ENCODE results near the gene THBS3. TPM values are rescaled to one million over a fixed set of nuclear protein-coding genes. Genes with fewer than 3 reads are reported as not detected.

THBS3 gene
- total RNA-seq, 1 donor from 2014 or later, result 15.3 TPM

GRCh38 chr1:155178441-155179111 lies 29.1 kb downstream of the THBS3 start:
- Mint-ChIP-seq H3K9me3 (no peaks in the 10 kb centered on the region), H3K27me3 (no peaks in the 10 kb centered on the region), H3K27ac (no peak overlapping the region), H3K4me1 (peaks cover 20% of the 10 kb centered on the region), H3K4me3 (no peak overlapping the region), H3K36me3 (ENCODE audit: low read depth) (no peaks in the 10 kb centered on the region)
- peak; percentile 5 for DNase-seq
- CTCF ChIA-PET, result interaction anchor here (1.4 to 4.6 kb wide), 2 partner anchors 15 to 49 kb away, joined by 7 to 41 read pairs; no protein-coding TSS in a partner anchor
- POLR2A ChIA-PET, result interaction anchor here (2.4 kb wide), 1 partner anchor 15 kb away, joined by 13 read pairs; no protein-coding TSS in a partner anchor
- ATAC-seq (ENCODE audit: low read depth), result no peak
- intact Hi-C loops (cut with micrococcal nuclease), result loop anchor here (10.0 kb wide), 2 partner anchors 204 to 624 kb away; partner anchors contain the start of genes CKS1B, SHC1 and UBE2Q1
- TF ChIP-seq, protein P1, sequence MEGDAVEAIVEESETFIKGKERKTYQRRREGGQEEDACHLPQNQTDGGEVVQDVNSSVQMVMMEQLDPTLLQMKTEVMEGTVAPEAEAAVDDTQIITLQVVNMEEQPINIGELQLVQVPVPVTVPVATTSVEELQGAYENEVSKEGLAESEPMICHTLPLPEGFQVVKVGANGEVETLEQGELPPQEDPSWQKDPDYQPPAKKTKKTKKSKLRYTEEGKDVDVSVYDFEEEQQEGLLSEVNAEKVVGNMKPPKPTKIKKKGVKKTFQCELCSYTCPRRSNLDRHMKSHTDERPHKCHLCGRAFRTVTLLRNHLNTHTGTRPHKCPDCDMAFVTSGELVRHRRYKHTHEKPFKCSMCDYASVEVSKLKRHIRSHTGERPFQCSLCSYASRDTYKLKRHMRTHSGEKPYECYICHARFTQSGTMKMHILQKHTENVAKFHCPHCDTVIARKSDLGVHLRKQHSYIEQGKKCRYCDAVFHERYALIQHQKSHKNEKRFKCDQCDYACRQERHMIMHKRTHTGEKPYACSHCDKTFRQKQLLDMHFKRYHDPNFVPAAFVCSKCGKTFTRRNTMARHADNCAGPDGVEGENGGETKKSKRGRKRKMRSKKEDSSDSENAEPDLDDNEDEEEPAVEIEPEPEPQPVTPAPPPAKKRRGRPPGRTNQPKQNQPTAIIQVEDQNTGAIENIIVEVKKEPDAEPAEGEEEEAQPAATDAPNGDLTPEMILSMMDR (IDR thresholded peaks at IDR 0.05), result no peak

- Mint-ChIP-seq H3K4me3 (no peak overlapping the region), H3K36me3 (ENCODE audit: low read depth) (peaks cover 6% of the 10 kb centered on the region), H3K27me3 (no peaks in the 10 kb centered on the region), H3K9me3 (no peaks in the 10 kb centered on the region), H3K4me1 (peaks cover 24% of the 10 kb centered on the region), H3K27ac (no peak overlapping the region)
- POLR2A ChIA-PET, result interaction anchor here (1.6 to 2.4 kb wide), 2 partner anchors 16 to 46 kb away, joined by 5 to 13 read pairs; no protein-coding TSS in a partner anchor
- DNase-seq, result no peak
- CTCF ChIA-PET, result interaction anchor here (0.9 to 4.6 kb wide), 5 partner anchors 8 to 66 kb away, joined by 4 to 41 read pairs (median 6); partner anchors contain the start of gene THBS3
- ATAC-seq (ENCODE audit: low read depth), result no peak
- intact Hi-C loops (cut with micrococcal nuclease), result loop anchor here (2.0 to 10.0 kb wide), 3 partner anchors 15 to 623 kb away; partner anchors contain the start of genes CKS1B, SHC1 and UBE2Q1
- TF ChIP-seq, protein P1 (IDR thresholded peaks at IDR 0.05), result no peak
These were observed 29.8 kb downstream of the THBS3 start for GRCh38 chr1:155177918-155178281.

- H3K36me3 Mint-ChIP-seq (ENCODE audit: low read depth), result peaks cover 10% of the 10 kb centered on the region
- intact Hi-C loops (cut with micrococcal nuclease), result loop anchor here (2.0 to 10.0 kb wide), 3 partner anchors 15 to 623 kb away; partner anchors contain the start of genes CKS1B, SHC1 and UBE2Q1
- TF ChIP-seq, protein P1 (IDR thresholded peaks at IDR 0.05), result no peak
These were observed 30.3 kb downstream of the THBS3 start for GRCh38 chr1:155177192-155177917.

GRCh38 chr1:155176544-155177071 lies 31.1 kb downstream of the THBS3 start:
- POLR2A ChIA-PET, result interaction anchor here (1.6 to 2.4 kb wide), 3 partner anchors 17 to 387 kb away, joined by 4 to 13 read pairs (median 5); partner anchors contain the start of gene ASH1L
- Mint-ChIP-seq H3K27ac (peak overlapping the region; percentile 32), H3K4me1 (peaks cover 32% of the 10 kb centered on the region), H3K4me3 (peak overlapping the region; percentile 24), H3K27me3 (no peaks in the 10 kb centered on the region), H3K9me3 (no peaks in the 10 kb centered on the region), H3K36me3 (ENCODE audit: low read depth) (peaks cover 10% of the 10 kb centered on the region)
- CTCF ChIA-PET, result interaction anchor here (0.8 to 4.6 kb wide), 6 partner anchors 9 to 91 kb away, joined by 3 to 41 read pairs (median 4); partner anchors contain the start of gene THBS3
- TF ChIP-seq, protein P1 (IDR thresholded peaks at IDR 0.05), result peak; percentile 62
- intact Hi-C loops (cut with micrococcal nuclease), result loop anchor here (1.0 to 10.0 kb wide), 6 partner anchors 16 to 622 kb away; partner anchors contain the start of genes CKS1B, MTX1, SHC1 and UBE2Q1
- DNase-seq, result peak; percentile 69
- ATAC-seq (ENCODE audit: low read depth), result peak; percentile 45

More at GRCh38 chr1:155177192-155177917, 30.3 kb downstream of the THBS3 start:
- ATAC-seq (ENCODE audit: low read depth) (no peak), DNase-seq (no peak)
- H3K9me3 Mint-ChIP-seq, result no peaks in the 10 kb centered on the region
- ChIA-PET CTCF (interaction anchor here (0.8 to 4.6 kb wide), 8 partner anchors 8 to 92 kb away, joined by 3 to 41 read pairs (median 5); partner anchors contain the start of gene THBS3), POLR2A (interaction anchor here (1.6 to 2.4 kb wide), 2 partner anchors 17 to 47 kb away, joined by 5 to 13 read pairs; no protein-coding TSS in a partner anchor)
- H3K4me3 Mint-ChIP-seq, result no peak overlapping the region
- no peaks in the 10 kb centered on the region for H3K27me3 Mint-ChIP-seq
- no peak overlapping the region for H3K27ac Mint-ChIP-seq
- peaks cover 26% of the 10 kb centered on the region for H3K4me1 Mint-ChIP-seq
